ENCODE results near the gene FBXW9. TPM values are rescaled to one million over a fixed set of nuclear protein-coding genes. Genes with fewer than 3 reads are reported as not detected.
A peak's percentile ranks its signal among the peaks of the same experiment; 100 is the strongest.

The FBXW9 gene
- polyA plus RNA-seq, 3 donors: 4.4 to 7.2 (median 5.1) TPM

DNA sequence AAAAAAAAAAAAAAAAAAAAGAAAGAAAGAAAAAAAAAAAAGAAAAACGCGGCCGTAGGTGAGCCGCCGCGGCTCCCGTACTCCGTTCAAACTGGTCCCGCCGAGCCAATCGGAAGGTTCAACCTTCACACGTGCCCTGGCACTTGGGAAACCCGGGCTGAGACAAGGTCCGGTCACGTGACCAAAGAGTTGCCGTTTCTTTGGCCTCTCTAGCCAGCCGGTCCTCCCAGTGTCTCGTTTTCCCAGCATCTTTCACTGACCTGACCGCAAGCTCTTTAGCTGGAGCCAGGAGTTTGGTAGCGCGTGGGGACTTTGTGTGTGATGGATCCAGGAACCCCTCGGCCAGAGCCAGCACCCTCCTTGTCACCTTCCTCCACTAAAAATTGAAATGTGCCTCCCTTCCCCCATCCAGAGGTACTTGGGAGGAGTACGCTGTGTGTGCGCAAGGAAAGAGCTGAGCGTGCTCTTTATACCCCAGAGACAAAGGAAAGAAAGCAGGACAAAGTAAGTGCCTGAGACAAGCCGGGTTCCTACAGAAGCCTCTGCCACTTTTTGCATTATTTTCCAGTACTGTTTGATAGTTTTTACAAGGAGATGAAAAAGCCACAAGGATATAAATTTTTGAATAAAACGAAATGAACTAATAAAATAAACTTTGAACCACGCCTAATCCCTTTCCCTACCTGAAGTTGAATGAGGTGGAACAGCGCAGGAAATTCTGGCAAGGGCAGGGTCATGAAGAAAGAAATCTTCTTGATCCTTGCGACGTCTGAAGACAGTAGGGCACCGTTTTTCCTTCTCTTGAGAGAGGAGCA is 26.3 kb upstream of the FBXW9 start:
- H3K4me3 ChIP-seq (replicated peaks in 1 of 3; ENCODE audit: low read depth in 2 of 3, low read length in 3 of 3): peak overlapping the region; percentile 49 to 79 (median 62)
- Mint-ChIP-seq H3K4me3 (peak overlapping the region; percentile 85 to 95), H3K4me1 (peaks cover 38% of the 10 kb centered on the region), H3K36me3 (peaks cover 14 to 25% of the 10 kb centered on the region in 2 donors), H3K27ac (peak overlapping the region; percentile 80 to 92 (median 86)), H3K9me3 (peaks cover 0 to 2% (median 0%) of the 10 kb centered on the region in 7 donors), H3K27me3 (ENCODE audit: low read depth in 3 of 3) (peaks cover 0 to 3% (median 0%) of the 10 kb centered on the region in 3 donors)
- no peaks in the 10 kb centered on the region for H3K9me3 ChIP-seq (replicated peaks in 1 of 2; ENCODE audit: control insufficient read depth in 1 of 2, insufficient read depth in 1 of 2, low read length in 2 of 2)
- peaks cover 10 to 15% of the 10 kb centered on the region in 2 donors for H3K36me3 ChIP-seq (replicated peaks in 1 of 2; ENCODE audit: control insufficient read depth in 1 of 2, insufficient read depth in 2 of 2, low read length in 2 of 2)
- no peaks in the 10 kb centered on the region for H3K27me3 ChIP-seq (ENCODE audit: control insufficient read depth in 2 of 2, insufficient read depth in 2 of 2, low read length in 2 of 2)
- TF ChIP-seq, protein P1, sequence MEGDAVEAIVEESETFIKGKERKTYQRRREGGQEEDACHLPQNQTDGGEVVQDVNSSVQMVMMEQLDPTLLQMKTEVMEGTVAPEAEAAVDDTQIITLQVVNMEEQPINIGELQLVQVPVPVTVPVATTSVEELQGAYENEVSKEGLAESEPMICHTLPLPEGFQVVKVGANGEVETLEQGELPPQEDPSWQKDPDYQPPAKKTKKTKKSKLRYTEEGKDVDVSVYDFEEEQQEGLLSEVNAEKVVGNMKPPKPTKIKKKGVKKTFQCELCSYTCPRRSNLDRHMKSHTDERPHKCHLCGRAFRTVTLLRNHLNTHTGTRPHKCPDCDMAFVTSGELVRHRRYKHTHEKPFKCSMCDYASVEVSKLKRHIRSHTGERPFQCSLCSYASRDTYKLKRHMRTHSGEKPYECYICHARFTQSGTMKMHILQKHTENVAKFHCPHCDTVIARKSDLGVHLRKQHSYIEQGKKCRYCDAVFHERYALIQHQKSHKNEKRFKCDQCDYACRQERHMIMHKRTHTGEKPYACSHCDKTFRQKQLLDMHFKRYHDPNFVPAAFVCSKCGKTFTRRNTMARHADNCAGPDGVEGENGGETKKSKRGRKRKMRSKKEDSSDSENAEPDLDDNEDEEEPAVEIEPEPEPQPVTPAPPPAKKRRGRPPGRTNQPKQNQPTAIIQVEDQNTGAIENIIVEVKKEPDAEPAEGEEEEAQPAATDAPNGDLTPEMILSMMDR (IDR thresholded peaks at IDR 0.05): no peak
- H4K20me1 ChIP-seq (ENCODE audit: insufficient read depth, low read length): no peaks in the 10 kb centered on the region
- H3K27ac ChIP-seq (ENCODE audit: low read depth in 1 of 2, low read length in 2 of 2): peak overlapping the region; percentile 26 to 74
- H2AFZ ChIP-seq (ENCODE audit: insufficient read depth, low read depth, low read length, poor library complexity, severe bottlenecking): peak overlapping the region; percentile 95
- peak overlapping the region; percentile 89 for H3K9ac ChIP-seq (ENCODE audit: insufficient read depth, low read length, poor library complexity, severe bottlenecking)
- DNase-seq: peak; percentile 96 to 99 (median 98)
- H3K4me2 ChIP-seq (replicated peaks; ENCODE audit: extremely low read depth, low read length, poor library complexity, severe bottlenecking): peak overlapping the region; percentile 87
- intact Hi-C loops (cut with micrococcal nuclease): loop anchor here in 1 of 2 donors (2.0 kb wide), 1 partner anchor 14 kb away; the partner anchor contains the start of gene GET3
- peaks cover 45% of the 10 kb centered on the region for H3K79me2 ChIP-seq (ENCODE audit: insufficient read depth, low read length)
- WGBS (ENCODE audit: insufficient coverage): 0% methylated on average over 17 of the region's 32 CpGs
- H3K4me1 ChIP-seq (ENCODE audit: control insufficient read depth in 1 of 2, insufficient read depth in 2 of 2, low read length in 2 of 2): peaks cover 34 to 39% of the 10 kb centered on the region in 2 donors

DNA sequence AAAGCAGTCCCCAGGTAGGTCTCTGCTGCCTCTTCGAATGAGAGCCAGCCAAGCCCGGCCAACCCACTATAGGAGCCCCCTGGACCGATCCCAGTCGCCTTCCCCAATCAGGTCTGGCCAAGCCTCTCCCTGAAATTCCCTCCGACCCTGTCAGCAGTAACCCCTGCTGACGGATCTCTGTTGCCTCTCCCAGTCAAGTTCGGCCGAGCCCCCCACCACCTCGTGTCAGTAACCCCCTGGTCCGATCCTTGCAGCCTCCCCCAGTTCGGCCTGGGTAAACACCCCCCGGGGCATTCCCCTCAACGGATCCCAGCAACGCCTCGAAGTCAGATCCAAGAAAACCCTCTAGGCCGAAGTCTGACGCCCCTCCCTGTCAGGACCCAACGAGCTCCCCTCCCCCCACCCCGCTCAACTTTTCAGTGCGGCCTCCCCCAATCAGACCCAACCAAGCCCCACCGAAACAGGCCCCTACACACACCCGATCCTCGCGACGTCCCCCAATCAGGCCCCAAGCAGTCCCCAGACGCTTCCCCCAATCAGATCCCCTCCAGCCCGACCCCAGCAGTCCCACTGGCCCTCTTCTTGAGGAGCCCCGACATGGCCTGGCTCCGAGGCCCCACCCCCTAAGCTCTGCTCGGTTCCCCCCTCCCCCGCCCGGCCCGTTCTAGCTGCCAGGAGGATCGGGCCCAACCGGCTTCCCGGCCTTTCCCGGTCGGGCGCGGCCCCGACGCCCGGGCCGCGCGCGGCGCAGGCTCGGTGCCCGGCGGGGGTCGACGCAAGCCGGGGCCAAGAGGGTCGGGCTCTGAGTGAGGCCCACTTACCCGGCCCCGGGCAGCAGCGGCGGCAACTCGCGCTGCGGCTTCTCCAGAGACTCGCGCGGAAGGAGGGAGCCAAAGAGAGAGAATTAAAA is 25.5 kb upstream of the FBXW9 start:
- Mint-ChIP-seq H3K27me3 (ENCODE audit: low read depth in 3 of 3) (peaks cover 0 to 3% (median 0%) of the 10 kb centered on the region in 3 donors), H3K27ac (peak overlapping the region; percentile 80 to 94 (median 86)), H3K4me3 (peak overlapping the region; percentile 86 to 96), H3K9me3 (no peaks in the 10 kb centered on the region), H3K36me3 (peaks cover 14 to 29% of the 10 kb centered on the region in 2 donors), H3K4me1 (peaks cover 38% of the 10 kb centered on the region)
- Histone ChIP-seq H3K4me3 (replicated peaks in 1 of 3; ENCODE audit: low read depth in 2 of 3, low read length in 3 of 3) (peak overlapping the region; percentile 49 to 79 (median 62)), H3K27ac (ENCODE audit: low read depth in 1 of 2, low read length in 2 of 2) (peak overlapping the region; percentile 26 to 74), H3K9ac (ENCODE audit: insufficient read depth, low read length, poor library complexity, severe bottlenecking) (peak overlapping the region; percentile 89), H4K20me1 (ENCODE audit: insufficient read depth, low read length) (no peaks in the 10 kb centered on the region), H2AFZ (ENCODE audit: insufficient read depth, low read depth, low read length, poor library complexity, severe bottlenecking) (peak overlapping the region; percentile 86), H3K4me1 (ENCODE audit: control insufficient read depth in 1 of 2, insufficient read depth in 2 of 2, low read length in 2 of 2) (peaks cover 34 to 39% of the 10 kb centered on the region in 2 donors), H3K27me3 (ENCODE audit: control insufficient read depth in 2 of 2, insufficient read depth in 2 of 2, low read length in 2 of 2) (no peaks in the 10 kb centered on the region), H3K4me2 (replicated peaks; ENCODE audit: extremely low read depth, low read length, poor library complexity, severe bottlenecking) (peak overlapping the region; percentile 87), H3K36me3 (replicated peaks in 1 of 2; ENCODE audit: control insufficient read depth in 1 of 2, insufficient read depth in 2 of 2, low read length in 2 of 2) (peaks cover 8 to 14% of the 10 kb centered on the region in 2 donors), H3K79me2 (ENCODE audit: insufficient read depth, low read length) (peaks cover 50% of the 10 kb centered on the region), H3K9me3 (replicated peaks in 1 of 2; ENCODE audit: control insufficient read depth in 1 of 2, insufficient read depth in 1 of 2, low read length in 2 of 2) (no peaks in the 10 kb centered on the region)
- intact Hi-C loops (cut with micrococcal nuclease): loop anchor here in 1 of 2 donors (2.0 kb wide), 1 partner anchor 15 kb away; the partner anchor contains the start of gene GET3
- peak; percentile 33 to 51 (median 33) for DNase-seq
- TF ChIP-seq, protein P1 (IDR thresholded peaks at IDR 0.05): no peak
- 1% methylated on average over 46 of the region's 65 CpGs for WGBS (ENCODE audit: insufficient coverage)

Data from CD14-positive monocyte (primary cell).